Nephron (organoid): Measurements from ENCODE around the gene OR52W1.
"Not testable (repeated sequence)": the region's sequence is repeated elsewhere in the genome, so short reads cannot be mapped to it uniquely, and the experiment has no call there.

Experiments
- H3K27ac Mint-ChIP-seq, 3 experiments: 2 replicates each; pipeline ENCODE4 v1.8.0; 2020; ENCODE audit warnings: mixed read lengths in 3 of 3, mild to moderate bottlenecking in 2 of 3, moderate library complexity in 1 of 3
- H3K27me3 Mint-ChIP-seq: 2 replicates; pipeline ENCODE4 v1.8.0; 2021; ENCODE audit warnings: low read depth, mild to moderate bottlenecking, moderate library complexity, mixed read lengths
- H3K36me3 Mint-ChIP-seq: 2 replicates; pipeline ENCODE4 v1.8.0; 2020; ENCODE audit warnings: low read depth, mixed read lengths
- H3K4me1 Mint-ChIP-seq: 2 replicates; pipeline ENCODE4 v1.8.0; 2020; ENCODE audit warnings: mixed read lengths
- H3K4me3 Mint-ChIP-seq, 3 experiments: 2 replicates each; pipeline ENCODE4 v1.8.0; 2020; ENCODE audit warnings: mild to moderate bottlenecking in 3 of 3, mixed read lengths in 3 of 3, moderate library complexity in 2 of 3
- H3K9me3 Mint-ChIP-seq: 2 replicates; pipeline ENCODE4 v1.8.0; 2020; ENCODE audit warnings: mixed read lengths
- TF ChIP-seq, protein P1 (sequence below), 3 experiments: fragments of 200-600 bp; sonication (generic); IDR thresholded peaks; one replicate each; pipeline ENCODE4 v1.5.0; 2021; ENCODE audit warnings: antibody characterized with exemption in 3 of 3; ENCODE audit not compliant: unreplicated experiment in 3 of 3

Gene OR52W1

DNA sequence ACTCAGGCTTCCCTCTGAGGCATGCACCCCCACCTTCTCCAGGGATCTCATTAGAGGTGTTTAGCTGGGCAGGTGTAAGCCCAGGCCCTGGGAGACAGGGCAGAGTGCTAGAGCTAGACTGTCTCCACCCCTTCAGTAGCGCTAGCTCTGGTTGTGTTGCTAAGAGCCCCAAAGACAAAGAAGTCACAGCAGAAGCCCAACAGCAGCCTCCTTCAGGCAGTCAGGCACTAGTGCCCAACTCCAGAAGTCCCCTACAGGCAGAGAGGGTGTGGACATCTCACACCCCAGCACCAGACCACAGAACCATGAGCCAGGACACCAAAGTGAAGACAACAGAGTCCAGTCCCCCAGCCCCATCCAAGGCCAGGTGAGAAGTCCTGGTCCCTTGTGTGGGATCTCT, 39.9 kb downstream of the OR52W1 start, which contains the start of gene CNGA4:
TSS of gene CNGA4 (plus strand) at position 188 of the 400 bp plus-strand sequence. CDS start at position 306, 118 bp downstream.
- no peaks in the 10 kb centered on the region for H3K36me3 Mint-ChIP-seq
- peaks cover 6% of the 10 kb centered on the region for H3K27me3 Mint-ChIP-seq
- H3K9me3 Mint-ChIP-seq: no peaks in the 10 kb centered on the region
- TF ChIP-seq, protein P1, sequence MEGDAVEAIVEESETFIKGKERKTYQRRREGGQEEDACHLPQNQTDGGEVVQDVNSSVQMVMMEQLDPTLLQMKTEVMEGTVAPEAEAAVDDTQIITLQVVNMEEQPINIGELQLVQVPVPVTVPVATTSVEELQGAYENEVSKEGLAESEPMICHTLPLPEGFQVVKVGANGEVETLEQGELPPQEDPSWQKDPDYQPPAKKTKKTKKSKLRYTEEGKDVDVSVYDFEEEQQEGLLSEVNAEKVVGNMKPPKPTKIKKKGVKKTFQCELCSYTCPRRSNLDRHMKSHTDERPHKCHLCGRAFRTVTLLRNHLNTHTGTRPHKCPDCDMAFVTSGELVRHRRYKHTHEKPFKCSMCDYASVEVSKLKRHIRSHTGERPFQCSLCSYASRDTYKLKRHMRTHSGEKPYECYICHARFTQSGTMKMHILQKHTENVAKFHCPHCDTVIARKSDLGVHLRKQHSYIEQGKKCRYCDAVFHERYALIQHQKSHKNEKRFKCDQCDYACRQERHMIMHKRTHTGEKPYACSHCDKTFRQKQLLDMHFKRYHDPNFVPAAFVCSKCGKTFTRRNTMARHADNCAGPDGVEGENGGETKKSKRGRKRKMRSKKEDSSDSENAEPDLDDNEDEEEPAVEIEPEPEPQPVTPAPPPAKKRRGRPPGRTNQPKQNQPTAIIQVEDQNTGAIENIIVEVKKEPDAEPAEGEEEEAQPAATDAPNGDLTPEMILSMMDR (IDR thresholded peaks at IDR 0.05; ENCODE audit: unreplicated experiment in 3 of 3): no peak
- no peak within 1 kb of the TSS for H3K4me3 Mint-ChIP-seq
- peaks cover 10% of the 10 kb centered on the region for H3K4me1 Mint-ChIP-seq
- H3K27ac Mint-ChIP-seq: no peak within 1 kb of the TSS

- TF ChIP-seq, protein P1 (IDR thresholded peaks at IDR 0.05; ENCODE audit: unreplicated experiment in 3 of 3): no peak
- Mint-ChIP-seq H3K9me3 (no peaks in the 10 kb centered on the region), H3K27me3 (peaks cover 6% of the 10 kb centered on the region), H3K4me1 (peaks cover 3% of the 10 kb centered on the region), H3K27ac (no peak overlapping the region), H3K4me3 (no peak overlapping the region), H3K36me3 (no peaks in the 10 kb centered on the region)
Observed at GRCh38 chr11:6240139-6240538, 41.1 kb downstream of the OR52W1 start.

DNA sequence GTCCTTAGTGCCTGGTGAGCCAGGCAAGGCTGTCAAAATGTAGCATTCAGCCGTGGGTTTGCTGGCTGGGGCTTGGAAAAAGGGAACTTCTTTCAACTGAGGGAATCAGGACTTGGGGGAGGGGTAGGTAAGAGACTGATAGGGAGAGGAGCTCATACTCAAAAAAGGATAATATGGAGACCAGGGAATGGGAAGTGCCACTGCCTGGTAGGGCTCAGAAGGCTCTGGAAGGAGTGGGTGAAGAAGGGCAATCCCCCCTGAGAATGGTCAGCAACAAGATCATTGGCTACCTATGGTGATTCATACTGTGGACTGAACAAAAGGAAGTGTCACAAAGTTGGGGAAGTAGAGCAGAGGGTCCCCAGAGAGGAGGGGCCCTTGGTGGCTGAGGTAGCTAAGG, 41.8 kb downstream of the OR52W1 start:
- Mint-ChIP-seq H3K36me3 (no peaks in the 10 kb centered on the region), H3K27me3 (peaks cover 6% of the 10 kb centered on the region), H3K9me3 (no peaks in the 10 kb centered on the region), H3K4me1 (no peaks in the 10 kb centered on the region), H3K27ac (no peak overlapping the region), H3K4me3 (no peak overlapping the region)
- TF ChIP-seq, protein P1 (IDR thresholded peaks at IDR 0.05; ENCODE audit: unreplicated experiment in 3 of 3): no peak

- Mint-ChIP-seq H3K4me1 (no peaks in the 10 kb centered on the region), H3K4me3 (no peak overlapping the region), H3K9me3 (no peaks in the 10 kb centered on the region), H3K27me3 (peaks cover 6% of the 10 kb centered on the region), H3K36me3 (no peaks in the 10 kb centered on the region), H3K27ac (no peak overlapping the region)
- TF ChIP-seq, protein P1 (IDR thresholded peaks at IDR 0.05; ENCODE audit: unreplicated experiment in 3 of 3): no peak
Observed at GRCh38 chr11:6241316-6241715, 42.3 kb downstream of the OR52W1 start.

GRCh38 chr11:6245536-6245935, 46.5 kb downstream of the OR52W1 start:
- TF ChIP-seq, protein P1 (IDR thresholded peaks at IDR 0.05; ENCODE audit: unreplicated experiment in 3 of 3): no peak
- no peaks in the 10 kb centered on the region for H3K9me3 Mint-ChIP-seq
- no peaks in the 10 kb centered on the region for H3K4me1 Mint-ChIP-seq
- H3K36me3 Mint-ChIP-seq: no peaks in the 10 kb centered on the region
- peaks cover 12% of the 10 kb centered on the region for H3K27me3 Mint-ChIP-seq
- no peak overlapping the region for H3K27ac Mint-ChIP-seq
- no peak overlapping the region for H3K4me3 Mint-ChIP-seq

- Mint-ChIP-seq H3K4me1 (peaks cover 13% of the 10 kb centered on the region), H3K27me3 (peaks cover 9% of the 10 kb centered on the region), H3K36me3 (no peaks in the 10 kb centered on the region), H3K4me3 (no peak overlapping the region), H3K9me3 (no peaks in the 10 kb centered on the region), H3K27ac (no peak overlapping the region)
- TF ChIP-seq, protein P1 (IDR thresholded peaks at IDR 0.05; ENCODE audit: unreplicated experiment in 3 of 3): no peak
Observed at GRCh38 chr11:6248248-6248647, 49.2 kb downstream of the OR52W1 start.

DNA sequence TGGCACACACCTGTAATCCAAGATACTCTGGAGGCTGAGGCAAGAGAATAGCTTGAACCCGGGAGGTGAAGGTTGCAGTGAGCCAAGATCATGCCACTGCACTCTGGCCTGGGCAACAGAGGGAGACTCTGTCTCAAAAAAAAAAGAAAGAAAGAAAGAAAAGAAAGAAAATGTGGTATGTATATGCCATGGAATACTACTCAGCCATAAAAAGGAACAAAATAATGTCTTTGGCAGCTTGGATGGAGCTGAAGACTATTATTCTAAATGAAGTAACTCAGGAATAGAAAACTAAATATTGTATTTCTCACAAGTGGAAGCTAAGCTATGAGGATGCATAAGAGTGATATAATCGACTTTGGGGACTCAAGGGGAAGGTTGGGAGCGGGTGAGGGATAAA, 49.9 kb downstream of the OR52W1 start:
- not testable (repeated sequence) for H3K27me3 Mint-ChIP-seq, H3K4me3 Mint-ChIP-seq, H3K9me3 Mint-ChIP-seq, H3K36me3 Mint-ChIP-seq, H3K27ac Mint-ChIP-seq
- peaks cover 13% of the 10 kb centered on the region for H3K4me1 Mint-ChIP-seq
